Measurements from ENCODE around the gene ARMC9. TPM values are rescaled to one million over a fixed set of nuclear protein-coding genes. Genes with fewer than 3 reads are reported as not detected.

ARMC9 gene
- total and polyA plus RNA-seq, 3 donors from 2014 or later, result 35.0 to 49.7 (median 47.5) TPM

GRCh38 chr2:231361701-231362554, 163.5 kb downstream of the ARMC9 start:
- Histone ChIP-seq H3K4me1 (no peaks in the 10 kb centered on the region), H3K9me3 (no peaks in the 10 kb centered on the region), H3K4me3 (no peak overlapping the region), H3K27me3 (no peaks in the 10 kb centered on the region), H3K27ac (peak overlapping the region in 1 of 2 donors; percentile 2), H3K36me3 (ENCODE audit: low read depth, missing control alignments) (no peaks in the 10 kb centered on the region)
- no peak for DNase-seq
- intact Hi-C loops (cut with DNase I; ENCODE audit: low total_unique reads), result no loop called here
- 83 to 90% methylated on average over 11 to 12 of the region's 12 CpGs for WGBS, 2 donors
- no peak for TF ChIP-seq POLR2A (IDR thresholded peaks at IDR 0.05)

GRCh38 chr2:231362555-231363184, 164.2 kb downstream of the ARMC9 start:
- DNase-seq, result no peak
- Histone ChIP-seq H3K27ac (no peak overlapping the region), H3K4me3 (no peak overlapping the region), H3K4me1 (no peaks in the 10 kb centered on the region), H3K27me3 (no peaks in the 10 kb centered on the region), H3K9me3 (no peaks in the 10 kb centered on the region), H3K36me3 (ENCODE audit: low read depth, missing control alignments) (no peaks in the 10 kb centered on the region)
- 80 to 81% methylated on average over 7 to 9 of the region's 9 CpGs for WGBS, 2 donors
- intact Hi-C loops (cut with DNase I; ENCODE audit: low total_unique reads), result no loop called here
- TF ChIP-seq POLR2A (IDR thresholded peaks at IDR 0.05), result no peak
- TF ChIP-seq CTCF (IDR thresholded peaks at IDR 0.05), result no peak

- Histone ChIP-seq H3K9me3 (no peaks in the 10 kb centered on the region), H3K4me3 (no peak overlapping the region), H3K27me3 (no peaks in the 10 kb centered on the region), H3K27ac (no peak overlapping the region), H3K36me3 (ENCODE audit: low read depth, missing control alignments) (no peaks in the 10 kb centered on the region), H3K4me1 (no peaks in the 10 kb centered on the region)
- intact Hi-C loops (cut with DNase I; ENCODE audit: low total_unique reads), result no loop called here
- DNase-seq, result no peak
- TF ChIP-seq POLR2A (IDR thresholded peaks at IDR 0.05) (no peak), CTCF (IDR thresholded peaks at IDR 0.05) (no peak)
- WGBS, 2 donors, result 93 to 97% methylated on average over 5 of the region's 5 CpGs
Observed at GRCh38 chr2:231364061-231364460, 165.6 kb downstream of the ARMC9 start.

GRCh38 chr2:231364961-231365810, 166.8 kb downstream of the ARMC9 start:
- no peak overlapping the region for H3K27ac ChIP-seq
- no peaks in the 10 kb centered on the region for H3K36me3 ChIP-seq (ENCODE audit: low read depth, missing control alignments)
- no peak for DNase-seq

More at GRCh38 chr2:231364961-231365810, 166.8 kb downstream of the ARMC9 start:
- TF ChIP-seq CTCF (IDR thresholded peaks at IDR 0.05), result no peak
- TF ChIP-seq POLR2A (IDR thresholded peaks at IDR 0.05), result no peak
- H3K9me3 ChIP-seq, result no peaks in the 10 kb centered on the region
- H3K4me1 ChIP-seq, result no peaks in the 10 kb centered on the region
- 69 to 73% methylated on average over 22 of the region's 22 CpGs for WGBS, 2 donors
- H3K27me3 ChIP-seq, result no peaks in the 10 kb centered on the region
- no peak overlapping the region for H3K4me3 ChIP-seq
- intact Hi-C loops (cut with DNase I; ENCODE audit: low total_unique reads), result no loop called here

Data from testis (tissue), 3 donors.